Ecto neural progenitor cell (in vitro differentiated cells): ENCODE measurements around the gene DCDC2C.

ENCODE experiments used
- DNase-seq: peaks from one replicate; pipeline ENCODE4 v3.0.0-alpha.2; 2018; ENCODE audit warnings: low spot score

The DCDC2C gene

GRCh38 chr2:3827673-3828575 lies 124.5 kb downstream of the DCDC2C start:
- no peak for DNase-seq

GRCh38 chr2:3830796-3831195 lies 127.4 kb downstream of the DCDC2C start:
- no peak for DNase-seq

- no peak for DNase-seq
Observed at GRCh38 chr2:3837086-3837485, 133.7 kb downstream of the DCDC2C start.

- no peak for DNase-seq
Observed at GRCh38 chr2:3838348-3838747, 135.0 kb downstream of the DCDC2C start.

- no peak for DNase-seq
Observed at GRCh38 chr2:3839476-3839875, 136.1 kb downstream of the DCDC2C start.

- no peak for DNase-seq
Observed at GRCh38 chr2:3840611-3841155, 137.3 kb downstream of the DCDC2C start.

GRCh38 chr2:3847397-3848052 lies 144.2 kb downstream of the DCDC2C start:
- DNase-seq, result no peak

- no peak for DNase-seq
Observed at GRCh38 chr2:3848776-3849175, 145.4 kb downstream of the DCDC2C start.

- DNase-seq, result no peak
Observed at GRCh38 chr2:3849213-3849612, 145.8 kb downstream of the DCDC2C start.

GRCh38 chr2:3857576-3857975 lies 154.2 kb downstream of the DCDC2C start:
- no peak for DNase-seq

- no peak for DNase-seq
Observed at GRCh38 chr2:3864943-3865865, 161.8 kb downstream of the DCDC2C start.

GRCh38 chr2:3867469-3867868 lies 164.1 kb downstream of the DCDC2C start:
- DNase-seq, result no peak

- DNase-seq, result no peak
Observed at GRCh38 chr2:3868012-3868805, 164.8 kb downstream of the DCDC2C start.

GRCh38 chr2:3870222-3870621 lies 166.8 kb downstream of the DCDC2C start:
- no peak for DNase-seq

GRCh38 chr2:3871002-3871401 lies 167.6 kb downstream of the DCDC2C start:
- no peak for DNase-seq

- DNase-seq, result no peak
Observed at GRCh38 chr2:3872451-3872850, 169.1 kb downstream of the DCDC2C start.

- no peak for DNase-seq
Observed at GRCh38 chr2:3873899-3874298, 170.5 kb downstream of the DCDC2C start.

GRCh38 chr2:3876221-3876620 lies 172.8 kb downstream of the DCDC2C start:
- DNase-seq, result no peak

- no peak for DNase-seq
Observed at GRCh38 chr2:3876685-3877084, 173.3 kb downstream of the DCDC2C start.

GRCh38 chr2:3885629-3886628 lies 182.6 kb downstream of the DCDC2C start:
- DNase-seq, result no peak
